Fibroblast of skin of abdomen (primary cell): ENCODE results near the gene CCDC137.

Experiments
- DNase-seq: peaks from one replicate; pipeline ENCODE4 v3.0.0-alpha.2; 2013

Gene CCDC137

DNA sequence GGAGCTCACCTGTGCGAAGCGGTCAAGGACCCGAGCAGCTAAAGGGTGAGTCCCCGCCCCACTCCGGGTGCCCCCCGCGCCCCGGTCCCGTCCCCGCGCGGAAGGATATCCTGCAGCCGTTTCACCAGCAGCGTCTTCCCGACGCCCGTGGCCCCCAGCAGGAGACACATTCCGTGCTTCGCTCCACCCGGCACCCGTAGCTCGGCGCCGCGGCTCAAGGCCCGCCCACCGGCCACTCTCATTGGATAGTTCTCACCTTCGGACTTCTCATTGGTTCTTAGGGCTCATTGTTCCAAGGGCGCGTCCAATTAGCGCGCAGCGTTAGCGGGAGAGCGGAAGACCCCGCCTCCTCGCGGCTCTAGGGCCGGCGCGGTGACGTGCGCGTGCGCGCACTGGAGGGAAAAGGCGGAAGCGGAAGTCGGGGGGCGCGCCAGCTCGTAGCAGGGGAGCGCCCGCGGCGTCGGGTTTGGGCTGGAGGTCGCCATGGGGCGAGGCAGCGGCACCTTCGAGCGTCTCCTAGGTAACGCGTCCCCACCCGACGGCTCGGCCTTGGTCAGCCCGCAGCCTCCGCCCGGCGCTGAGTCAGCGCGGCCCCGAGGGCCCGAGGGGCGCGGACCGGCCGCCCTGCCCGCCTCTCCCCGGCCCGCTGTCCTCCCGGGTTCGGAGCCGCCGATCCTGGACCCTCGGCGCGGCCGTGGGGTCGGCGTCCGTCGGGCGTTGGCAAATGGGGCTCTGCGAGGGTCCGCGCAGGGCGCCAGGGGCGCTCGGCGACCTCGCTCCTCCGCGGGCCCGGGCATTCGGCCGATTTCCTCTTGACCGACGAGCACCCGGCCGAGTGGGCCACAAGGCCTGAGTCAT, 17.3 kb downstream of the CCDC137 start, which contains the start of the genes ARL16 and HGS:
Gene ARL16, minus strand, starts transcription at position 214 of the 858 bp plus-strand sequence. Its CDS starts 44 bp downstream, at position 170.
Gene HGS, plus strand, starts transcription at position 428 of the 858 bp plus-strand sequence. Its CDS starts 56 bp downstream, at position 484.
- DNase-seq: peak; percentile 99

DNA sequence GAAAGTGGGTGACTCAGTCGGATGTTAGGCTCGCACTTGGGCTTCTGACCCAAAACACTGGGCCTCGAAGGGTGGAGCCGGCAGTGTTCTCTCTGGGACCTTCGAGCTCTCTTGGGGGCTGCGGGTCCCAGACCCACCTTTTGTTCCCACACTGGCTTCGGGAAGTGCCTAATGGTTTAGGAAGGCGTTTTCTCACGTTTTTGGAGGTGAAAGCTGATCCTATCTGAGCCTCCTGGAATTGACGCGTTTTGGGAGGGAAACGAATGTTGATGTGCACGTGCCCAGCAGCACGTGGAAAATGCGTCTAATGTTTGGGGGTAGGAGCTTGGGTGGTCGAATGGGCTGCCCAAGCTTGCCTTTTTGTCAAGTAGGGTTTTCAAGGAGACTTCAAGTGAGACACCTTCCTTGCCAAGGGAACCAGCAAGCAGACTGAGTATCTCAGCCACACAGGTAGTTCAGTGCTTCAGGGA, 17.9 kb downstream of the CCDC137 start:
- DNase-seq: no peak

DNA sequence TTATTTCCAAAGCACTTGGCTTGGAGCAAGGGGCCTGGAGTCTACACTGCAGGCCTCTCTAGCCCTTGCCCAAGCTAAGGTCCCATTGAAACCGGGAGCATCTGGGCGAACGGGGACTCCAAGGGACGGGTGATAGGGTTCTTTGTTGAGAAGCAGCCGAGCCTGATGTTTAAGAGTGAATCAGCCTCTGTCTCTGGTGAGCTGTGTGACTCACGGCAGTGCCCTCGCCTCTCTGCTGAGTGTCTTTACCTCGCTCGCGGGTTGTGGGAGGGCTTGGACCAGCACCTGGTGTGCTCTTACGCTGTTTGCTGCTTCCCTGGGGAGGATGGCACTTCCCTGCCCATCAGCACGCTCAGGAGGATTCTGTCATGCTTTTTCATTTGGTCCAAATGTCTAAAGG, 18.6 kb downstream of the CCDC137 start:
- DNase-seq: peak; percentile 56

DNA sequence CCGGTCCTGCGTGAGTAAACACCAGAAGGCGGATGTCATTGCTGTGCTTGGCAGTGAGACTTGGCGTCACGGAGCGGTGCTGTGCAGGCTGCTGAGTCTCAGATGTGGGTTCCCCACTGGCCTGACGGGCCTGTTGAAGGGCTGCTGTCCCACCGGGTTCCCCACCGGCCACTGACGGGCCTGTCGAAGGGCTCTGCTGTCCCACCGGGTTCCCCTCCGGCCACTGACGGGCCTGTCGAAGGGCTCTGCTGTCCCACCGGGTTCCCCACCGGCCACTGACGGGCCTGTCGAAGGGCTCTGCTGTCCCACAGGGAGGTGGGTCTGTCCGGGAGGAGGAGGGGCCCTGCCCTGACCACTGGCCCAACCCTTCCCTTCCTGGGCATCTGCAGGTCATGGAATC, 20.1 kb downstream of the CCDC137 start:
- no peak for DNase-seq

DNA sequence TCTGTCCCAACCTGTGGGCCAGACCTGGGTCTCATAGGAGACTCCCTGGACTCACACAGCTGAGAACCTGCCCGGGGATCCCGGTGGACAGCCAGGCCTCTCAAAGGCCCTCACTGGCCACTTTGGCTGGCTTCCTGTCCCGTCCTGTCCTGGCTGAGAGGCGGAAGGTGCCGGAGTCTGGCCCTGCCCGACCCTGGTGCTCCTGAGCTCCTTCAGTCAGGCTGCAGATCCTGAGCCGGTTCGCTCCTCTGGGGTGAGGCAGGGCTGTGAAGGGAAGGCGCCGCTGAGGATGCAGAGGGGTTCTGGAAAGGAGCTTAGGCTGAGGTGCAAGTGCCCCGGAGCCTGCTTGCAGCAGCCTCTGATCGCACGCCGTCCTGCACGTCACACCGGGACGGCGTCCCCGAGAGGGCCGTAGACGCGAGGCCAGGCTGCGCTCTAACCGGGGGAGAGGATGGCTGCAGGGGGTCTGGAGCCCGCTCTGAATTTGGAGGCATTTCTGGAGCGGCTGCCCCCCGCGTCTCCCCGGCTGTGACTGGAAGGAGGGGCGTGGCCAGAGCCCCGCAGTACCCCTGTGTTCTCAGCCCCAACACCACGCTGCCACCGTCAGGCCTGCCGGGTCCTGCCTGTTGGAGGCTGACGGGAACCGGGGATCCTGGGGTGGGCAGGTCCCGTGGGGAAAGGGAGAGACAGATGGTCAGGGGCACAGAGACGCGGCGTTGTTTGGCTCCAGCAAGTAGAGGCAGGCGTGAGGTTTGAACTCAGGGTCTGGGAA, 21.4 kb downstream of the CCDC137 start:
- DNase-seq: no peak

DNA sequence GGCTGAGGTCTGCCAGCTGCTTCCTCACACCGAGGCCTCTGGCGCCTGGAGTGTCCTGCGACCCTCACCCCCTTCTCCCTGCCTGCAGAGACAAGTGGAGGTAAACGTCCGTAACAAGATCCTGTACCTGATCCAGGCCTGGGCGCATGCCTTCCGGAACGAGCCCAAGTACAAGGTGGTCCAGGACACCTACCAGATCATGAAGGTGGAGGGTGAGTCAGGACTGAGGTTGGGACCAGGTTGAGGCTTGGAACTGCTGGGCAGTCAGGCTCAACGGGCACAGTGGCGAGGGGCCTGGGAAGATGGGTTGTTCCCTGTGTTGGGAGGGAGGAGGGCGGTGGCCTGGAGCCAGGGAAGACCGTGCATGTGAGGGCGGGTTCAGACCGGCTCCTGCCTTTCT, 22.1 kb downstream of the CCDC137 start:
- DNase-seq: no peak

DNA sequence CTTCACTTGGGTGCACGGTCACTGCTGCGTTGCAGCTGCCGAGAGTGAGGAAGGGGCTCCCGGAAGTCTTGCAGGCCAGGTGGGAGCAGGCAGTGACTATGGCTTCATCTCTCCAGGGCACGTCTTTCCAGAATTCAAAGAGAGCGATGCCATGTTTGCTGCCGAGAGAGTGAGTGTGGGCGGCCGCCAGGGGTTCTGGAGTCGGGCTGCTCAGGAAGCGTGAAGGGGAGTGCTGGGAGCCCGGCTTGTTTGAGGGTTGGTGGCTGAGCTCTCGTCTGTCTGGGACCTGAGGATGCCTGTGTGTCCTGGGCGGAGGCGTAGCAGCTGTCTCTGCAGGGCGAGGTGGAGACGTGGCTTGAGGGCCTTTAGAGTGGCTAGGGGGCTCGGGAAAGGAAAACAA, 23.5 kb downstream of the CCDC137 start:
- no peak for DNase-seq

DNA sequence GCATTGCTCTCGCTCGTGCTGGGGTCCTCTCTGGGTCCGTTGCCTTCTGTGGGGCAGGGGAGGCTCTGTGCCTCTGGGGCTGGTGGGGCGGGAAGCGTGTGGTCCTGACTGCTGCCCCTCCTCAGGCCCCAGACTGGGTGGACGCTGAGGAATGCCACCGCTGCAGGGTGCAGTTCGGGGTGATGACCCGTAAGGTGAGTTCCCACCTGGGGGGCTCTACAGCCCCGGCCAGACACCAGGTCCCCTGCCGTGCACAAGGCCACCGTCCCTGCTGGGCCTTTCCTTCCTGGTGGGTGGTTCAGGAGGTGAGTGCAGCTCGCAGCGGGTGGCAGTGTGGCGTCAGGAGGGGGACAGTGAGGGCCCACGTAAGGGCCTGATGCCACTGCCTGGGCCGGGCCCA, 24.0 kb downstream of the CCDC137 start:
- DNase-seq: no peak

DNA sequence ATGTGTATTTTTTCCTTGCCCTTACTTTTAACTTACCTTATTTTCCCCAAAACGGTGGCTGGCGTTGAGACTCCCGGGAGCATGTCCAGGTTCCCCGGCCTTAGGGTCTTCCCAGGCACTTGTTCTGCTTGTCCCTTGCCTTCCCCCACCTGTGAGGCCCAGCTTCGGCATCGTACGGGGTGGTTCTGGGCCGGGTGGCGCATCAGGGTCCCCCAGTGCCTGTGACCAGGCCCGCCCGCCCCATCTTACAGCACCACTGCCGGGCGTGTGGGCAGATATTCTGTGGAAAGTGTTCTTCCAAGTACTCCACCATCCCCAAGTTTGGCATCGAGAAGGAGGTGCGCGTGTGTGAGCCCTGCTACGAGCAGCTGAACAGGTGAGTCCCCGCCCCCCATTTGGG, 24.7 kb downstream of the CCDC137 start:
- DNase-seq: no peak

DNA sequence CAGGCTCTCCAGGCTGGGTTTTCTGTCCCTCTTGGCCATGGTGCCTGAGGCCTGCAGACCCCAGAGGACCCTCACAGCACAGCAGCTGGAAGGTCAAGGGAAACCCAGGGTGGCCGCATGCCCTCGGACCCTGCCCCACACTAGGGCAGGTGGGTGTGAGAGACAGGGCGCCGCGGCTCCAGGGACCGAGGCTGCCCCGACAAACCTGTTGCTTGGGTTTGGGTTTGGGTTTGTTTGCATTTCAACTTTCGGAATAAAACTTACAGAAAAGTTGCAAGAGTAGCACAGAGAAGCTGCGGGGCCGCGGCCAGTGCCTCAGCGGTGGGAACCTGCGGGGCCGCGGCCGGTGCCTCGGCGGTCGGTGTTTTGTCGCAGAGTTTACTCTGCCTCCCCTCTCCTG, 25.1 kb downstream of the CCDC137 start:
- no peak for DNase-seq

DNA sequence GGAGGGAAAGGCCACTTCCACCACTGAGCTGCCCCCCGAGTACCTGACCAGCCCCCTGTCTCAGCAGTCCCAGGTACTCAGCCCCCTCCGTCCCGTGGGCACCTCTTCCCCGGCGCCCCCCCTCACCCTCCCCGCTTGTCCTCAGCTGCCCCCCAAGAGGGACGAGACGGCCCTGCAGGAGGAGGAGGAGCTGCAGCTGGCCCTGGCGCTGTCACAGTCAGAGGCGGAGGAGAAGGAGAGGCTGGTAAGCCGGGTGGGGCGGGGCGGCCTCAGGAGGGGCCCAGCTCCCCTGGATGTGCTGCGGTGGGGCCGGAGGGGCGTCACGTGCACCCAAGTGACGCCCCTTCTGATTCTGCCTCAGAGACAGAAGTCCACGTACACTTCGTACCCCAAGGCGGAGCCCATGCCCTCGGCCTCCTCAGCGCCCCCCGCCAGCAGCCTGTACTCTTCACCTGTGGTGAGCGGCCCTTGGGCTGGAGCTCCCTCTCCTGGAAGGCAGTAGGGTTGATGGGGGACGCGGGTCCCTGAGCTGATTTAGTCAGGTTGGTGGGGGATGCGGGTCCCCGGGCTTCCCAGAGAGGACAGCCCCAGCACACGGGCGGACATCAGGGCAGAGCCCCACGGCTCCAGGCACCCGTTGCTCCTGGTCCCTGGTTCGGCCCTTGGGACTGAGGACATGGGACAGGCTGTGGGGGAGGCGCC, 27.1 kb downstream of the CCDC137 start:
- DNase-seq: no peak

DNA sequence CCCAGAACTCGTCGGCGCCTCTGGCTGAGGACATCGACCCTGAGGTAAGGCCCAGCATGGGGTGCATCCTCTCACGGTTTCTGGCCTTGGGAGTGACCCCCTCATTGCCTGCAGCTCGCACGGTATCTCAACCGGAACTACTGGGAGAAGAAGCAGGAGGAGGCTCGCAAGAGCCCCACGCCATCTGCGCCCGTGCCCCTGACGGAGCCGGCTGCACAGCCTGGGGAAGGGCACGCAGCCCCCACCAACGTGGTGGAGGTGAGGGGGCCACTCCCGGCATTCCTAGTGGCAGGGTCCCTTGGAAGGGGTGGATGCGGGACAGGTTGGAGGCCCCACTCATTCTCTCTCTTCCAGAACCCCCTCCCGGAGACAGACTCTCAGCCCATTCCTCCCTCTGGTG, 28.3 kb downstream of the CCDC137 start:
- no peak for DNase-seq

DNA sequence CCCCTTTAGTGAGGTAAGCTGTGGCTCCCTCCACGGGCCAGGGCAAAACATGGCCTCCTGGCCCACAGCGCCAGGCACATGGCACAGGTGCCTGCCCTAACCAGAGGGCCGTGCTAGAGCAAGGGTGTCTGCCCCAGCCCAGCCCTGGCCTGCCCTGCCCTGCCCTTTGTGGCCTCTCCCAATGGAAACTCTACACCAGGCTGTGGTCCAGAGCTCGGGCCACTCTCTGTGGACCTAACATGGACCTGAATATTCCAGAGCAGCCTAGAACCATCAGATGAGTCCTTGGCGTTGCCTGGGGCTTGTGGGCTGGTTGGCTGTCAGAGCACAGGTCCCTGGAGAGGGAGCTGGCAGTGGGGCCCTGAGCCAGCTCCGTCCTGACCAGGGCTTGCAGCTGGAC, 28.7 kb downstream of the CCDC137 start:
- no peak for DNase-seq

DNA sequence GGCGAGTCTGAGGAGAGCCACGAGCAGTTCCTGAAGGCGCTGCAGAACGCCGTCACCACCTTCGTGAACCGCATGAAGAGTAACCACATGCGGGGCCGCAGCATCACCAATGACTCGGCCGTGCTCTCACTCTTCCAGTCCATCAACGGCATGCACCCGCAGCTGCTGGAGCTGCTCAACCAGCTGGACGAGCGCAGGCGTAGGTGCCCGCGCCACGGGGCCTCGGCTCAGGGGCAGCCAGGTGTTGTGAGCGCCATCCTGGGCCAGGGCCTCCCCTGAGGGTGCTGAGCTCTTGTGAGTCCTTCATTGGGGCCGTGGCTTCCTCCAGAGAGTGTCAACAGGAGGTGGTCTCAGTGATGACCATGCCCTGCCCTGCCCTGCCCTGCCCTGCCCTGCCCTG, 29.3 kb downstream of the CCDC137 start:
- no peak for DNase-seq

DNA sequence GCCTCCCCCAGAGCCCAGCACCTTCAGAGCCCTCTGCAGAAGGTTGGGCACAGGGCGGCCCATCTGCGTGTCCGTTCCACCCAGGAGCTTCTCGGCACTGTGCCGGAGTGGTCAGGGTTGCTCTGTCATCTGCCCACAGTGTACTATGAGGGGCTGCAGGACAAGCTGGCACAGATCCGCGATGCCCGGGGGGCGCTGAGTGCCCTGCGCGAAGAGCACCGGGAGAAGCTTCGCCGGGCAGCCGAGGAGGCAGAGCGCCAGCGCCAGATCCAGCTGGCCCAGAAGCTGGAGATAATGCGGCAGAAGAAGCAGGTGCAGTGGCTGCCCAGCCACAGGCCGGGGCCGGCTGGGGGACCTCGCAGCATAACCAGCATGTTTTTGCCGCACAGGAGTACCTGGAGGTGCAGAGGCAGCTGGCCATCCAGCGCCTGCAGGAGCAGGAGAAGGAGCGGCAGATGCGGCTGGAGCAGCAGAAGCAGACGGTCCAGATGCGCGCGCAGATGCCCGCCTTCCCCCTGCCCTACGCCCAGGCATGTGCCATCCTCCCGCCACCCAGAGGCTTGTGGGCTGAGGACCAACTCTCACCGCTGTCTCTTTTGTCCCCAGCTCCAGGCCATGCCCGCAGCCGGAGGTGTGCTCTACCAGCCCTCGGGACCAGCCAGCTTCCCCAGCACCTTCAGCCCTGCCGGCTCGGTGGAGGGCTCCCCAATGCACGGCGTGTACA, 29.8 kb downstream of the CCDC137 start:
- no peak for DNase-seq

DNA sequence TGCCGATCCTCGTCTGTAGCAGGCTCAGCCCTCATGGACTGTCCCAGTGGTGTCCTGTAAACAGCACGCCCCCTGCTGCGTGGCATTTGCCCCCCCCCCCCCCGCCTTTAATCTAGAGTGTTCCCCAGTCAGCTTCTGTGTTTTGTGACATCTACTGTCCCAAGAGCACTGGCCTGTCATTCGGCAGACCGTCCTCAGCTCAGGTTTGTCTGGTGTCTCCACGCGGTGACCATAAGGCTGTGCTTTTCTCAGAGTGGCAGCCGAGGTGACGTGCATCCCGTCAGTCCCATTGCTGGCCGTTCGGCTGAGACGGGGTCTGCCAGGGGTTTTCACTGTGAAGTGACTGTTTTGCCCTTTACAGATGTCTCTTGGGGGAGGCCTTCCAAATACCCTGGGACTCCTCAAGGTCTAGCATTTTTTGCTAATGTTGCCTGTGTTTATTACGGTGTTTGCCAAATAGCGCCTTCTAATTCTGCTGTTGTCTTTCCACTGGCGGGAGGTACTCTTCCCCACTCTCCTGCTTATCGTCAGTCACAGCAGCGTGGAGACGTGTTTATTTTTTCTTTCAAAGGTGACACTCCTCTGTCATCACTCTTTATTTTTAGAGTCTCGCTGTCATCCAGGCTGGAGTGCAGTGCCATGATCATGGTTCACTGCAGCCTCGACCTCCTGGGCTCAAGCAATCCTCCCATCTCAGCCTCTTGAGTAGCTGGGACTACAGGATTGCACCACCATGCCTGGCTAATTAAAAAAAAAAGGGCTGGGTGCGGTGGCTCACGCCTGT, 30.9 kb downstream of the CCDC137 start:
- no peak for DNase-seq

DNA sequence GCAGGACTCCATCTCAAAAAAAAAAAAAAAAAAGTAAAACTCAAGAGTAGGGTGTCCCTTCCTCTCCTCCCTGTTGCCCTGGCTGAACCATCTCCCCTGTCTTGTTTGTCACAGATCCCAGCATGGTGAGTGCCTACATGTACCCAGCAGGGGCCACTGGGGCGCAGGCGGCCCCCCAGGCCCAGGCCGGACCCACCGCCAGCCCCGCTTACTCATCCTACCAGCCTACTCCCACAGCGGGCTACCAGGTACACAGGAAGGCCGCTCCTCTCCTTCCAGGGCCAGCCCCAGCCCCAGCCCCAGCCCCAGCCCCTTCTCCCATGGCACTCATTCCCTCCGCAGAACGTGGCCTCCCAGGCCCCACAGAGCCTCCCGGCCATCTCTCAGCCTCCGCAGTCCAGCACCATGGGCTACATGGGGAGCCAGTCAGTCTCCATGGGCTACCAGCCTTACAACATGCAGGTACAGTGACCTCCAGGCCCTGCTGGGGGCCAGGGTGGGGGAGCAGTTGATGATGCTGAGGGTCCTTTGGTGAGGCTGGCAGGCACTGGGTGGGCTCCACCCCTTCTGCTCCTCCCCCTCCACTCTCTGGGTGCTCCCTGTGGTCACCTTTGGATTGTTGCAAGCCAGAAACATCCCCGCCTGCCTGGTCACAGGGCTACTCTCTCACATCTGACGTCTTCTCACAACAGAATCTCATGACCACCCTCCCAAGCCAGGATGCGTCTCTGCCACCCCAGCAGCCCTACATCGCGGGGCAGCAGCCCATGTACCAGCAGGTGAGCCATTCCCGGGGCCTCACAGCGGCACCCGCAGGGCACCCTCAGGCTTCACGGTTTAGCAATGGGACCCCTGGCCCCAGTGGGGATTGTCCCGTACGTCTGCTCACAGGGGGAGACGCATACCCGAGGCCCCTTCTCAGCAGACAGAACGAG, 34.1 kb downstream of the CCDC137 start:
- no peak for DNase-seq

DNA sequence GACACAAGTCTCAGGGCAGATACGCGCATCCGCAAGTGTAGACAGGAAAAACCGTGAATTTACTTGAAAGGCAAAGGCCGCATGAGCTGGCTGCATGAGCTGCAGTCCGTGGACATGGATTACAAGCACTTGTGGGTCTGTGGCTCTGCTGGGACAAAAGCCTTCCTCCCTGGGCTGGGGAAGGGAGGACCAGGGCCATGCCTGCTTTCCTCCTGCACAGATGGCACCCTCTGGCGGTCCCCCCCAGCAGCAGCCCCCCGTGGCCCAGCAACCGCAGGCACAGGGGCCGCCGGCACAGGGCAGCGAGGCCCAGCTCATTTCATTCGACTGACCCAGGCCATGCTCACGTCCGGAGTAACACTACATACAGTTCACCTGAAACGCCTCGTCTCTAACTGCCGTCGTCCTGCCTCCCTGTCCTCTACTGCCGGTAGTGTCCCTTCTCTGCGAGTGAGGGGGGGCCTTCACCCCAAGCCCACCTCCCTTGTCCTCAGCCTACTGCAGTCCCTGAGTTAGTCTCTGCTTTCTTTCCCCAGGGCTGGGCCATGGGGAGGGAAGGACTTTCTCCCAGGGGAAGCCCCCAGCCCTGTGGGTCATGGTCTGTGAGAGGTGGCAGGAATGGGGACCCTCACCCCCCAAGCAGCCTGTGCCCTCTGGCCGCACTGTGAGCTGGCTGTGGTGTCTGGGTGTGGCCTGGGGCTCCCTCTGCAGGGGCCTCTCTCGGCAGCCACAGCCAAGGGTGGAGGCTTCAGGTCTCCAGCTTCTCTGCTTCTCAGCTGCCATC, 34.9 kb downstream of the CCDC137 start:
- DNase-seq: no peak
